Left hindlimb (tissue), 1 donor: ENCODE results near the gene ZNF668.
A peak's percentile ranks its signal among the peaks of the same experiment; 100 is the strongest.

Experiments
- DNase-seq: peaks from one replicate; pipeline ENCODE4 v3.0.0-alpha.2; 2018

Gene ZNF668

GRCh38 chr16:31073970-31074813, at the start of gene ZNF668, which contains the start of gene ZNF646:
Gene ZNF668, minus strand, starts transcription at chr16:31074240. Its CDS starts 9,781 bp downstream, at chr16:31064459.
Gene ZNF646, plus strand, starts transcription at chr16:31074422. Its CDS starts 1,903 bp downstream, at chr16:31076325.
- peak; percentile 98 for DNase-seq

- peak; percentile 16 for DNase-seq
Measured at GRCh38 chr16:31120129-31120528, 46.1 kb upstream of the ZNF668 start.

DNA sequence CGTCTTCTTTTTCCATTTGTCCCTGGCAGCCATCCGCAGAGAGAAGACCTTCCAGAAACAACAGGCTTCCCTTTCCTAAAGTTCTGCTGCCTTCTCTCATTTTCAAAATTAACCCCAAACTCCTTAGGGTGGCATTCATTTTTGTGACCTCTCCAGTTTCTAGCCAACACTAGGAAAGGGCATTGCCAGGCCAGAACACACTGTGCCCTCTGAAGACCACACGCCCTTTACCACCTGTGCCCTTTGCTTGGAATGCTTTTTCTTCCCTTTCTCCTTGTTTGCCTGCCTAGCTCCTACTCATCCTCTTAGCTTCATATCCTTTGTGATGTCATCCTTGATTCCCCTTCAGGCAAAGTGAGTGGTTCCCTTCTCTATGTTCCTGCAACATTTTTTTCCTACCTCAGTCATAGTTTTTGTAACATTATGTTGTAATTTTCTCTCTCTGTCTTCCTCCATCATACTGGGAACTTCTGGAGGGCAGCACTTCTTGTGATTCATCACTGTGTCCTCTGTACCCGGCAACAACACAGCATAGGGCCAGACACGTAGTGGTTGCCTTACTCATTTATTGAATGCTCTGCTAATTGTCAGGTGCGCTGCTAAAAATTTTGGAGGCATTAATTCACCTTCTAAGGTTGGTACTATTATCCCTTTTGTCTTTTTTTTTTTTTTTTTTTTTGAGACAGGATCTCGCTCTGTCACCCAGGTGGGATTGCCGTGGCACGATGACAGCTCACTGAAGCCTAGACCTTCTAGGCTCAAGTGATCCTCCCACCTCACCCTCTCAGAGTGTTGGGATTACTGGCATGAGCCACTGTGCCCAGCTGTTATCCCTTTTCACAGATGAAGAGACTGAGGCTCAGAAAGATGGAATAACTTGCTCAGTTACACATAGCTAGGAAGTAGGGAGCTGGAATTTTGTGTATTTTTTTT, 44.4 kb upstream of the ZNF668 start:
- peak; percentile 21 for DNase-seq

DNA sequence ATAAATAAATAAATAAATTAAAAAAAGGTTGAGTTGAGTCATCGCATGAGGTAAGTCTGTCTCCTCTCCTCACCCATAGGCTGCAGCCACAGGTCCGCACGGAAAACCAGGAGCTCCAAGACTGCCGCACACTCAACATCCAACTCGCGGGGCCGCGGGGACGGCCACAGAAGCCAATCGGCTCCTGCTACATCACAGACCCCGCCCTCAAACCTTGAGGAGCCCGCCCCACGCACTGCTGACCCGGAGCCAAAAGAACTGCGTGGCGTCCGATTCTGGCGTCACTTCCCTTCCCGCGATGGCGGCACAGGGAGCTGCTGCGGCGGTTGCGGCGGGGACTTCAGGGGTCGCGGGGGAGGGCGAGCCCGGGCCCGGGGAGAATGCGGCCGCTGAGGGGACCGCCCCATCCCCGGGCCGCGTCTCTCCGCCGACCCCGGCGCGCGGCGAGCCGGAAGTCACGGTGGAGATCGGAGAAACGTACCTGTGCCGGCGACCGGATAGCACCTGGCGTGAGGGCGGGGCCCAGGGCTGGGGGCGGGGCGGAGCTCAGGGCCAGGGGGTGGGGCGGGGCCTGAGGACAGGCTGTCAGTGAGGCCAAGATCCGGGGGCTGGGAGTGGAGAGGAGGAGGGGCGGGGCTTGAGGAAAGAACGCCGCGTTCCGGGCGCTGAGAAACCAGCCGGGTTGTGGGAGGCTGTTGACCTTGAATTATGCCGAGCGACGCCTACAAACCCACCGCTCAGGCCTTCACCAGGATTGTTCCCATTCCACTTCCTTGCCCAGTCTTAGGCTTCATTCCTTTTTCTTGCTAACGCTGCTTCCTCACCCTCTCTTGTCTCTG, 43.6 kb upstream of the ZNF668 start, which contains the start of gene KAT8:
TSS of gene KAT8 (plus strand) at position 281 of the 839 bp plus-strand sequence. CDS start at position 299, 18 bp downstream.
- peak; percentile 99 for DNase-seq

GRCh38 chr16:31114468-31114867, 40.4 kb upstream of the ZNF668 start:
- DNase-seq, result no peak

GRCh38 chr16:31113121-31114120, 39.4 kb upstream of the ZNF668 start:
- DNase-seq, result no peak

DNA sequence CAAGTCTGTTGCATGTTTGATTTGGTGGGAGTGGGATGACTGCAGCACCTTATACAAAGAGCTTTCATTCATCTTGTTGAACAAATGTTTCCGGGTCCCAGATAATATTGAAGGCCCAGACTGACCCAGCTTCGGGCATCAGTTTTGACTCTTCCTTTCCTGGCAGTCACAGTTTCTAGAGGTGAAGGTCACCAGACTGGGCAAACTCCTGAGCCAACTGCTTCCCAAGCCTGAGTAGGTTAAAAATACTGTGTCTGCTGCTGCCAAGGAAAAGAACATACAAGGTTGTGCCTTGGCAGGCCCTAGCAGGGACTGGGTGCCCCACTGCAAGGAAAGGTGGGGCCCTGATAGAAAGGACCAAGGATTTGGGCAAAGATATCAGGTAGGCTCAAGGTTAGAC, 38.7 kb upstream of the ZNF668 start:
- no peak for DNase-seq

GRCh38 chr16:31111881-31112466, 37.9 kb upstream of the ZNF668 start:
- no peak for DNase-seq

DNA sequence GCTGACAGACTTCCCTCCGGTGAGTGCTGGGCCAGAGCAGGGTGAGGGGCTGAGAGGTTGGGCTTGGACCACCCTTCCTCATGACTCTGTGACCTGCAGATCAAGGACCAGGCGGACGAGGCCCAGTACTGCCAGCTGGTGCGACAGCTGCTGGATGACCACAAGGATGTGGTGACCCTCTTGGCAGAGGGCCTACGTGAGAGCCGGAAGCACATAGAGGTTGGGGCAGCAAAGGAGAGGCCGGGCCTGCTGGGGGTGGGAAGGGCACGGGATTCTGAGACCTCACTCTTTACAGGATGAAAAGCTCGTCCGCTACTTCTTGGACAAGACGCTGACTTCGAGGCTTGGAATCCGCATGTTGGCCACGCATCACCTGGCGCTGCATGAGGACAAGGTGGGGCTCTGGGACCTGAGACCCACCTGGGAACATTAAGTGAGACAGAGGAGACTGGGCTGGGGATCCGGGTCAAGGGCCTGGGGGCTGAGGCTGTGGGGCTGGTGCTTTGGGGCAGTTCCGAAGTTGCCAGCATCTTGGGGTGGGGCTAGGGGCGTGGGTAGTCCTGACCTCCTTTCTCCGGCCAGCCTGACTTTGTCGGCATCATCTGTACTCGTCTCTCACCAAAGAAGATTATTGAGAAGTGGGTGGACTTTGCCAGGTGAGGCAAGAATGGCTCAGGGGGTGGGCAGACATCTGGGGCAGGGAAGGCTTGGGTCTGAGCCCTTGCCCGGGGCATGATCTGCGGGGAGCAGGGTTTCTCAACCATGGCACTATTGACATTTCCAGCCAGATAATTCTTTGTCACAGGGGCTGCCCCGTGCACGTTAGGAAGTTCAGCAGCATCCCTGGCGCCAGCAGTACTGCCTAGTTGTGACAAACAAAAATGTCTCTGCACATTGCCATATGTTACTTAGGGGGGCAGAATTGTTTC, 36.3 kb upstream of the ZNF668 start:
- no peak for DNase-seq

- DNase-seq, result no peak
Measured at GRCh38 chr16:31109622-31110021, 35.6 kb upstream of the ZNF668 start.

GRCh38 chr16:31108794-31109558, 34.9 kb upstream of the ZNF668 start:
- DNase-seq, result no peak

DNA sequence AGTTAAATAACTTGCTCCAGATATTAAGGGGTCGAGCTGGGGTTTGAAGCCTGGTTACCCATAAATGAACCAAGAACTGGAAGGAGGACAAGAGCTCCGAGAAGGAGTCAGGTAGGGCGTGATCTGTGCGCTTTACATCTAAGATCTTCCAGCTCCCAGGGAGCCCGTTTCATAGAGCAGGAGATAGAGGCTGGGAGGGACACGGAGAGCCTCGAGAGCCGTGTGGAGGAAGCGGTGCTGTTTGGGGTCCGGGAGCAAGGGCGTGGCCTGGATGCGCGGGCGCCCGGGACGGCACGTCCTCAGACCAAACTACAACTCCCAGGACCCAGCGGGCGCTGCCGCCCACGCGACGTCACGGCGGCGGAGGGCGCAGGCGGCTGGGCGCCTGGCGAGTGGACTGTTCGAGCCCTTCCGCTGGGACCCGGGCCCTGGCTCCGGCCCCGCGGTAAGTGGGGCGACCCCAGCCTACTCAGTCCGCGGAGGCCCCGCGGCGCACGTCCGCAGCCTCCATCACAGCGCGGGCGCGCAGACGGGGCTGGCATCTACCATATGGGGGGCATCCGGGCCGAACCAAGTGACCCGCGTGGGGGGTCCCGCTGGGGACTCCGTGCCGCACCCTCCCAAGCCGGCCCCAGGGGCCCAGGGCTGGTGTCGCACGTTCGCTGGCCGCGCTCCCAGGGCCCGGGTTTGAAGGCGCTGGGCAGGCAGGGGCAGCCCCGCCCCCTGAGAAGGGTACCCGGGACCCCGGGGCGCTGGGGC, 34.2 kb upstream of the ZNF668 start, which contains the start of gene BCKDK:
TSS of gene BCKDK (plus strand) at position 352 of the 759 bp plus-strand sequence. CDS start 838 bp downstream, outside the sequence.
- peak; percentile 81 for DNase-seq

DNA sequence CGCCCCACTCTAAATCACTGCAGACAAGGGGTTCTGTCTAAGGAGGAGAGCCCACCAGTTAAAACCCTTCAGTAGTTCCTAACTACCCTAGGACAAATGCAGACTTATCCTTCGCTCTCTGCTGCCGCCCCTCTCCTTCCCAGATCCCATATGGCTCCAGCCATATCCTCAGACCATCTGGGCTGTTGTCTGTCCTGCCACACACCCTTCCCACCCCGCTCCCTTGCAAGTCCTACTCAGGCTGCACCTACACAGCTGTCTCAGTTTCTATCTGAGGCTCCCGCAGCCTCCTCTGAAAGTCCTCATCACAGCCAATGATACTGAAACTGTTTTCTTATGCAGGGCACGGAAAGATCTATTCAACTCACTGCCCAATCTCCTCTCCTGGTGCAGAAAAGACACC, 33.4 kb upstream of the ZNF668 start:
- no peak for DNase-seq

DNA sequence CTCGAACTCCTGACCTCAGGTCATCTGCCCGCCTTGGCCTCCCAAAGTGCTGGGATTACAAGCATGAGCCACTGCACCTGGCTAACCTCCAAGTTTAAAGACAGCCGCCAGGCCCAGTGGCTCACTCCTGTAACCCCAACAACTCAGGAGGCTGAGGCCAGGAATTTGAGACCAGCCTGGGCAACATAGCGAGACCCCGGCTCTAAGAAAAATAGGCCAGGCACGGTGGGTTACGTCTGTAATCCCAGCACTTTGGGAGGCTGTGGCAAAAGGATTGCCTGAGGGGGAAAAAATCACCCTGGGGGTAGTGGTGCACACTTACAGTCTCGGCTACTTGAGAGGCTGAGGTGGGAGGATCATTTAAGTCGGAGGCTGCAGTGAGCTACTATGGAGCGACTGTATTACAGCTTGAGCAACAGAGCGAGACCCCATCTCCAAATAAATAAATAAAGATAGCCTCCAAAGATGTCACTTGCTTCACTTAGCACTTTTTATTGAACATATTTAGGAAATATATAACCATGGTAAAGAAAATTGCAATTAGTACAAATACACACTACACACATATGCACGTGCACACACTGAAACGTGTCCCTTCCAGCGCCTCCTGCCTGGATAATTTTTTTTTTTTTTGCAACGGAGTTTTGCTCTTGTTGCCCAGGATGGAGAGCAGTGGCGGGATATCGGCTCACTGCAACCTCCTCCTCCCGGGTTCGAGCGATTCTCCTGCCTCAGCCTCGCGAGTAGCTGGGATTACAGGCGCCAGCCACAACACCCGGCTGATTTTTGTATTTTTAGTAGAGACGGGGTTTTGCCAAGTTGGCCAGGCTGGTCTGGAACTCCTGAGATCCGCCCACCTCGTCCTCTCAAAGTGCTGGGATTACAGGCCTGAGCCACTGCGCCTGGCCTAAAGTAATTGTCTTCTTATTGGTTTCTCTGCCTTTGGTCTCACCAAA, 32.7 kb upstream of the ZNF668 start:
- DNase-seq, result no peak

DNA sequence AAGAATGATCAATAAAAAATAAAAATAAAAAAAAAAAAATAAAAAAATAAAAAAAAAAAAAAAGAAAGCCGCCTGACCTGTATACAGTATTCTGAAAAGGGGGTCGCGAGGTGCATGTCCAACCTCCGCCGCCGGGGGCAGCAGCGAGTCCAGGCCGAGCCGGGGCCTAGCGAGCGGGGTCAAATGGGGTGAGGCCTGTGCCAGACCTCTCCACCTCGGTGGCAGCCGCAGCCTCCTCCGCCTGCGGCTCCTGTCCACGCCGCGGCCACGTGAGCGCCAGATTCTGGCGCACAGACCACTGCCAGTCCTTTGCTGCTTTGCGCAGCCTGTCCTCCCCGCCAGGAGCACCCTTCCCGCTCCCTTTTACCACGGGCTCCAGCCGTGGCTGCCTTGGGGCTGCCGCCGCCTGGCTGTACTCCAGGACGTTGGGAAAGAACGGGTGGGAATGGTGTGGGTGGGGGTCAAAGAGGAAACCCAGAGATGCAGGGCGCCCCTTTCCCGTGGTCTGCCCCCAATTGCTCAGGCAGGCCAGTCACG, 31.7 kb upstream of the ZNF668 start:
- DNase-seq, result peak; percentile 77
